Smooth muscle cell (in vitro differentiated cells): ENCODE measurements around the gene FAM20B. TPM values are rescaled to one million over a fixed set of nuclear protein-coding genes. Genes with fewer than 3 reads are reported as not detected.

Source experiments
- DNase-seq: peaks from one replicate; lab custom pipeline; 2025; ENCODE audit not compliant: unreplicated experiment; lab: John Stamatoyannopoulos, UW
- H2AFZ ChIP-seq: fragments of 200-600 bp; sonication (generic); 2 replicates; pipeline ENCODE4 v1.6.0; 2016; ENCODE audit warnings: antibody characterized with exemption, low read depth, mild to moderate bottlenecking
- H3F3A ChIP-seq: fragments of 200-600 bp; sonication (generic); 2 replicates; pipeline ENCODE4 v1.6.0; 2017; ENCODE audit warnings: antibody characterized with exemption, low read depth
- H3K27ac ChIP-seq: fragments of 200-600 bp; sonication (generic); 2 replicates; pipeline ENCODE4 v1.5.1; 2016; ENCODE audit warnings: low read depth, mild to moderate bottlenecking
- H3K27me3 ChIP-seq: fragments of 200-600 bp; sonication (generic); 2 replicates; pipeline ENCODE4 v1.6.1; 2016; ENCODE audit warnings: low read depth, mild to moderate bottlenecking
- H3K36me3 ChIP-seq: fragments of 200-600 bp; sonication (generic); 2 replicates; pipeline ENCODE4 v1.5.1; 2016; ENCODE audit warnings: low read depth
- H3K4me1 ChIP-seq: fragments of 200-600 bp; sonication (generic); 2 replicates; pipeline ENCODE4 v1.5.1; 2016; ENCODE audit warnings: low read depth
- H3K4me2 ChIP-seq: fragments of 200-600 bp; sonication (generic); 2 replicates; pipeline ENCODE4 v1.6.0; 2016; ENCODE audit warnings: mild to moderate bottlenecking
- H3K4me3 ChIP-seq: fragments of 200-600 bp; sonication (generic); 2 replicates; pipeline ENCODE4 v1.5.1; 2016; ENCODE audit warnings: mild to moderate bottlenecking
- H3K79me2 ChIP-seq: fragments of 200-600 bp; sonication (generic); 2 replicates; pipeline ENCODE4 v1.6.0; 2016; ENCODE audit warnings: low read depth, mild to moderate bottlenecking
- H3K9ac ChIP-seq: fragments of 200-600 bp; sonication (generic); 2 replicates; pipeline ENCODE4 v1.6.0; 2016; ENCODE audit warnings: low read depth
- H3K9me3 ChIP-seq: fragments of 200-600 bp; sonication (generic); replicated peaks from 2 replicates; pipeline ENCODE4 v1.5.1; 2016; ENCODE audit warnings: low read depth
- H4K20me1 ChIP-seq: fragments of 200-600 bp; sonication (generic); 2 replicates; pipeline ENCODE4 v1.6.0; 2016; ENCODE audit warnings: low read depth
- WGBS: methylation state at CpG from one replicate; pipeline ENCODE4 v1.1.7; 2016; ENCODE audit warnings: low lambda C conversion rate; 5-methylcytosine and 5-hydroxymethylcytosine counted together
- polyA plus RNA-seq: library from polyadenylated mRNA; unstranded; fragments of >200 nt; fragmentation: Nextera tagmentation; extraction: Ambion mirVana; gene quantifications from 2 replicates; pipeline ENCODE4 v1.2.1, GENCODE V29; 2016
- total RNA-seq: library from RNA; depleted of rRNA; stranded (reverse); fragments of >200 nt; gene quantifications from 2 replicates; pipeline ENCODE4 v1.2.3, GENCODE V29; 2014
- TF ChIP-seq, protein P1 (sequence below): fragments of 200-600 bp; sonication (generic); IDR thresholded peaks from 2 replicates; pipeline ENCODE4 v1.5.1; 2017; ENCODE audit warnings: borderline replicate concordance, mild to moderate bottlenecking, antibody characterized with exemption; ENCODE audit not compliant: insufficient read depth, poor library complexity, severe bottlenecking

The FAM20B gene
- total and polyA plus RNA-seq, 2 experiments from 2014 or later: 7.8 to 21.1 TPM

DNA sequence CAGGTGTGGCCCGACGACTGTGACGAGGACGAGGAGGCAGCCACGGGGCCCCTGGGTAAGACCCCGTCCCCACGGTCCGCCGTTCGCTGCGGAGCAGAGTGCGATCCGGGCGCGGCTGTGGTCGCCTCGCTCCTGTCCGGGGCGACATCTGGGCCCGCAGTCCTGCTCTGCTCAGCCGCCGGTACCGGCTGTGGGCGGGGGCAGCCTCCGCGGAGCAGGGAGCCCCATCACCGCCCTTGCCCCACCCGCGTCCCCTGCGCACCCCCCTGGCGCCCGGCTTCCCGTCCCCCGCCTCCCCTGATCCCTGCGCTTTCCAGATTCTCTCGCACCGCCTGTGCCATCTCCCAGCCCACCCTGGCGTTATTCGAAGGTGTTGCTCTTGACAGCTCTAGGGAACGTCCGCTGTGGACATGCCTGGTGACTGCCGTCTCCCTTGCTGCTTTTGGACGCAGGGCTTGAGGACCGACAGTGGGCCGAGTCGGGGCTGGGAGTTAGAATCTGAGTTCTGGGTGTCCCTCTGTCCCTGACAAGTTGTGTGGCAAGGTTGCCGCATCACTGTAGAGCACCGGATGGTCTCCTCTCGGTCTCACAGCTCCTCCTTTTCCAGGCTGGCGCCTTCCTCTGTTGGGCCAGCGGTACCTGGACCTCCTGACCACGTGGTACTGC lies 56.8 kb downstream of the FAM20B start:
- 2% methylated on average over 45 of the region's 52 CpGs for WGBS
- Histone ChIP-seq H3K27ac (peak overlapping the region; percentile 37), H3K9ac (peak overlapping the region; percentile 72), H3K9me3 (no peaks in the 10 kb centered on the region), H3K4me2 (peak overlapping the region; percentile 96), H4K20me1 (no peaks in the 10 kb centered on the region), H2AFZ (no peak overlapping the region), H3K27me3 (no peaks in the 10 kb centered on the region), H3K79me2 (no peaks in the 10 kb centered on the region), H3K4me1 (peaks cover 6% of the 10 kb centered on the region), H3F3A (peaks cover 8% of the 10 kb centered on the region), H3K36me3 (no peaks in the 10 kb centered on the region), H3K4me3 (peak overlapping the region; percentile 76)
- TF ChIP-seq, protein P1, sequence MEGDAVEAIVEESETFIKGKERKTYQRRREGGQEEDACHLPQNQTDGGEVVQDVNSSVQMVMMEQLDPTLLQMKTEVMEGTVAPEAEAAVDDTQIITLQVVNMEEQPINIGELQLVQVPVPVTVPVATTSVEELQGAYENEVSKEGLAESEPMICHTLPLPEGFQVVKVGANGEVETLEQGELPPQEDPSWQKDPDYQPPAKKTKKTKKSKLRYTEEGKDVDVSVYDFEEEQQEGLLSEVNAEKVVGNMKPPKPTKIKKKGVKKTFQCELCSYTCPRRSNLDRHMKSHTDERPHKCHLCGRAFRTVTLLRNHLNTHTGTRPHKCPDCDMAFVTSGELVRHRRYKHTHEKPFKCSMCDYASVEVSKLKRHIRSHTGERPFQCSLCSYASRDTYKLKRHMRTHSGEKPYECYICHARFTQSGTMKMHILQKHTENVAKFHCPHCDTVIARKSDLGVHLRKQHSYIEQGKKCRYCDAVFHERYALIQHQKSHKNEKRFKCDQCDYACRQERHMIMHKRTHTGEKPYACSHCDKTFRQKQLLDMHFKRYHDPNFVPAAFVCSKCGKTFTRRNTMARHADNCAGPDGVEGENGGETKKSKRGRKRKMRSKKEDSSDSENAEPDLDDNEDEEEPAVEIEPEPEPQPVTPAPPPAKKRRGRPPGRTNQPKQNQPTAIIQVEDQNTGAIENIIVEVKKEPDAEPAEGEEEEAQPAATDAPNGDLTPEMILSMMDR: no peak
- DNase-seq: peak; percentile 47

DNA sequence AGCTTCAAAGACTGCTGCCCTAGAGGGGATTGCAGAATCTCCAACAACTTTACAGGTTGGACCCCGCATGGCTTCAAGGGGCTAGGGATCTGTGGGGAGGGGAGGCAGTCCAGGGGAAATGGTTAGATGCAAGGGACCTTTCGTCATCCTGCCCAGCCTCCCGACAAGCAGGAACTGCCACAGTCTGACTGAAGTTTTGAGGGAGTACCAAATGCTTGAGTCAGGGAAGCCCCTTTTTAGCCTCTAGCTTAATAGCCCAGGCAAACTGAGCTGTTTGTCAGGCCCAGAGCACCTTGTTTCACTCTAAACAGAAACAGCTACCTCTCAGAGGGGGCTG lies 57.3 kb downstream of the FAM20B start:
- Histone ChIP-seq H3K27me3 (no peaks in the 10 kb centered on the region), H2AFZ (no peak overlapping the region), H3K4me3 (peak overlapping the region; percentile 76), H3K9ac (peak overlapping the region; percentile 72), H4K20me1 (no peaks in the 10 kb centered on the region), H3K4me1 (peaks cover 6% of the 10 kb centered on the region), H3K4me2 (peak overlapping the region; percentile 96), H3K27ac (no peak overlapping the region), H3K79me2 (no peaks in the 10 kb centered on the region), H3K36me3 (no peaks in the 10 kb centered on the region), H3K9me3 (no peaks in the 10 kb centered on the region), H3F3A (peaks cover 8% of the 10 kb centered on the region)
- no peak for DNase-seq
- TF ChIP-seq, protein P1: no peak
- 15% methylated on average over 3 of the region's 3 CpGs for WGBS

DNA sequence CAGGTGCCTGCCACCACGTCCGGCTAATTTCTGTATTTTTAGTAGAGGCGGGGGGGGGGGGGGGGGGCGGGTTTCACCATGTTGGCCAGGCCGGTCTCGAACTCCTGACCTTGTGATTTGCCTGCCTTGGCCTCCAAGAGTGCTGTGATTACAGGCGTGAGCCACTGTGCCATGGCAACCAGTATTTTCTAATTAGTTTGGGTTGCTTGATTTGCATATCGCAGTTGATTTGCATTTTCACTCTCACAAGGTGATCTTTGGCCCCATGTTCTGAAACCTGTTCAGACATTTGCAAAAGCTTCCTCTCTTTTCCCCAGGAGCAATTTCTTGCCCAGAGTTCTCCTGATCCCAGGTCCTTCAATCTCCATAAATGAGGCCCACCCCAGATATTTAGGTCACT lies 57.8 kb downstream of the FAM20B start:
- 97% methylated on average over 8 of the region's 8 CpGs for WGBS
- Histone ChIP-seq H2AFZ (no peak overlapping the region), H4K20me1 (no peaks in the 10 kb centered on the region), H3K4me3 (no peak overlapping the region), H3F3A (peaks cover 8% of the 10 kb centered on the region), H3K36me3 (no peaks in the 10 kb centered on the region), H3K9ac (no peak overlapping the region), H3K4me1 (peaks cover 6% of the 10 kb centered on the region), H3K27ac (no peak overlapping the region), H3K79me2 (no peaks in the 10 kb centered on the region), H3K27me3 (no peaks in the 10 kb centered on the region), H3K4me2 (no peak overlapping the region), H3K9me3 (no peaks in the 10 kb centered on the region)
- TF ChIP-seq, protein P1: no peak
- no peak for DNase-seq

DNA sequence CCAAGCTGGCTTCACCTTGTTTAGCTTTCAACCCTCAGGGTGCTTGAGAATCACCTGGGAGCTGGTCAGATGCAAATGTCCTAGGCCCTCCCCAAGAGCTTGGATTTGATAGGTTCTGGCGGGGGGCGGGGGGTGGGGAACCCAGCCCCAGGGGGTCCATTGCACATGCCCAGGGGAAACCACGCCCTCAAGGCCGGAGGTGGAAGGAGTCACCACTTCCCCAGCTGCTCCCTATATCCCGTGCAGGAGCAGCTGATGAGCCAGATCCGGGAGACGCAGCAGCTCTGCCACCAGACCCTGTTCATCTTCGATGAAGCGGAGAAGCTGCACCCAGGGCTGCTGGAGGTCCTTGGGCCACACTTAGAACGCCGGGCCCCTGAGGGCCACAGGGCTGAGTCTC lies 62.0 kb downstream of the FAM20B start:
- Histone ChIP-seq H3K27me3 (no peaks in the 10 kb centered on the region), H3K4me2 (no peak overlapping the region), H3K27ac (no peak overlapping the region), H3K4me1 (peaks cover 6% of the 10 kb centered on the region), H3K79me2 (no peaks in the 10 kb centered on the region), H2AFZ (no peak overlapping the region), H3K9ac (no peak overlapping the region), H4K20me1 (no peaks in the 10 kb centered on the region), H3K9me3 (no peaks in the 10 kb centered on the region), H3F3A (no peaks in the 10 kb centered on the region), H3K36me3 (no peaks in the 10 kb centered on the region), H3K4me3 (no peak overlapping the region)
- TF ChIP-seq, protein P1: no peak
- WGBS: 70% methylated on average over 11 of the region's 11 CpGs
- no peak for DNase-seq
